ENCODE results near the gene KCNT1. TPM values are rescaled to one million over a fixed set of nuclear protein-coding genes. Genes with fewer than 3 reads are reported as not detected.

The KCNT1 gene
- total RNA-seq, 2 donors from 2014 or later: 0.48 TPM; not detected in 1

- TF ChIP-seq CTCF (IDR thresholded peaks at IDR 0.05): no peak
- peaks cover 0 to 10% of the 10 kb centered on the region in 2 donors for H3K27me3 ChIP-seq
- peaks cover 0 to 4% of the 10 kb centered on the region in 2 donors for H3K4me1 ChIP-seq
- no peaks in the 10 kb centered on the region for H3K9me3 ChIP-seq
- H3K4me3 ChIP-seq: no peak overlapping the region
- DNase-seq (ENCODE audit: low spot score): no peak
- H3K36me3 ChIP-seq: no peaks in the 10 kb centered on the region
- no peak overlapping the region for H3K27ac ChIP-seq
Observed at GRCh38 chr9:135714242-135715055, 12.5 kb downstream of the KCNT1 start.

DNA sequence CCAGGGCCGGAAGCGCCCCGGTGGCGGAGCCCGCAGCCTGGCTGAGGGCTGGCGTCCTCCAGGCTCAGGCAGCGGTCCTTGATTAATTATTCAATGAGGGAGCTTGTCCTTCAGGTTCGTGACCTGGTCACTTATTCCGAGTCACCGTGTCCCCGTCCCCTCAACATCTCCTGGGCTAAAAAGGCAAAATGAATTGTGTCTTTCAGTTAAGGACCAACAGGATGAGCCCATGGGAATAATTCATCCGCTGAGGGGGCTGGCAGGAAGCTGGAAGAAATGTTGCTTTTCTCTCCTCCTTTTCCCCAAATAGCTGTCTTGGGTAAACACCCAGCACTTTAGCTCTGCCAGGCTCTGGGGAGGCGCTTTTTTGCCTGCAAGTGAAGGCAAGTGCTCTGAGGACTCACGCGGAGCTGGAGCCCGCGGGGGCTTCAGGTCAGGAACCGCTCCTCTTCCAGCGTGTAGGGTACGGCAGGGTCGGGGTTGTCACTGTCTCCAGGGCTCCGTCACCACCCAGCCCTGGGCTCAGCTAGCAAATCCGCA lies 13.1 kb downstream of the KCNT1 start:
- no peaks in the 10 kb centered on the region for H3K36me3 ChIP-seq
- no peak overlapping the region for H3K27ac ChIP-seq
- TF ChIP-seq CTCF (IDR thresholded peaks at IDR 0.05): no peak
- peaks cover 0 to 4% of the 10 kb centered on the region in 2 donors for H3K4me1 ChIP-seq
- no peaks in the 10 kb centered on the region for H3K9me3 ChIP-seq
- no peak for DNase-seq (ENCODE audit: low spot score)
- H3K27me3 ChIP-seq: peaks cover 0 to 10% of the 10 kb centered on the region in 2 donors
- H3K4me3 ChIP-seq: no peak overlapping the region

GRCh38 chr9:135716045-135716444 lies 14.1 kb downstream of the KCNT1 start:
- H3K9me3 ChIP-seq: no peaks in the 10 kb centered on the region
- DNase-seq (ENCODE audit: low spot score): no peak
- TF ChIP-seq CTCF (IDR thresholded peaks at IDR 0.05): no peak
- H3K36me3 ChIP-seq: no peaks in the 10 kb centered on the region
- H3K4me1 ChIP-seq: peaks cover 0 to 4% of the 10 kb centered on the region in 2 donors
- no peak overlapping the region for H3K4me3 ChIP-seq
- no peak overlapping the region for H3K27ac ChIP-seq
- H3K27me3 ChIP-seq: peaks cover 0 to 10% of the 10 kb centered on the region in 2 donors

GRCh38 chr9:135717410-135717809 lies 15.4 kb downstream of the KCNT1 start:
- Histone ChIP-seq H3K9me3 (no peaks in the 10 kb centered on the region), H3K27ac (no peak overlapping the region), H3K4me3 (no peak overlapping the region), H3K4me1 (peaks cover 0 to 4% of the 10 kb centered on the region in 2 donors), H3K27me3 (peaks cover 0 to 10% of the 10 kb centered on the region in 2 donors), H3K36me3 (no peaks in the 10 kb centered on the region)
- TF ChIP-seq CTCF (IDR thresholded peaks at IDR 0.05): no peak
- no peak for DNase-seq (ENCODE audit: low spot score)

GRCh38 chr9:135718616-135719015 lies 16.6 kb downstream of the KCNT1 start:
- Histone ChIP-seq H3K36me3 (no peaks in the 10 kb centered on the region), H3K9me3 (no peaks in the 10 kb centered on the region), H3K4me3 (no peak overlapping the region), H3K27me3 (peaks cover 0 to 10% of the 10 kb centered on the region in 2 donors), H3K4me1 (peaks cover 0 to 4% of the 10 kb centered on the region in 2 donors), H3K27ac (no peak overlapping the region)
- no peak for TF ChIP-seq CTCF (IDR thresholded peaks at IDR 0.05)
- no peak for DNase-seq (ENCODE audit: low spot score)
